Naive thymus-derived CD8-positive, alpha-beta T cell (primary cell): ENCODE measurements around the gene CAMK2B. TPM values are rescaled to one million over a fixed set of nuclear protein-coding genes. Genes with fewer than 3 reads are reported as not detected.

Experiments
- ATAC-seq, 2 donors: fragments of 150-1000 bp; cut with Tn5 transposase in 1 of 2; sonication (Bioruptor Pico), chemical (Tn5 transposase) in 1 of 2; 1 replicate in 1 of 2; 2 replicates in 1 of 2; pipeline ENCODE4 v1.10.0; 2021; ENCODE audit warnings: mild to moderate bottlenecking in 2 of 2, moderate library complexity in 2 of 2
- POLR2A ChIA-PET: fragments of 350-600 bp; sonication (Branson Sonifier 250); formaldehyde crosslinking; loops from one replicate; lab custom pipeline; 2021; ENCODE audit warnings: antibody characterized with exemption; lab: Charles Lee
- DNase-seq, 10 donors: peaks; one replicate each; pipeline versions ENCODE4 v3.0.0 to v3.0.0-alpha.2; 2020 to 2022
- H3K27ac Mint-ChIP-seq, 10 donors: one replicate each; pipeline ENCODE4 v1.8.0; 2020 to 2022; ENCODE audit warnings: mild to moderate bottlenecking in 10 of 10, mixed read lengths in 10 of 10, moderate library complexity in 4 of 10, inconsistent platforms in 1 of 10
- H3K27me3 Mint-ChIP-seq, 5 donors: one replicate each; pipeline ENCODE4 v1.8.0; 2021 to 2022; ENCODE audit warnings: mixed read lengths in 5 of 5
- H3K36me3 Mint-ChIP-seq, 3 donors: one replicate each; pipeline ENCODE4 v1.8.0; 2020 to 2022; ENCODE audit warnings: mixed read lengths in 3 of 3, mild to moderate bottlenecking in 2 of 3, inconsistent platforms in 1 of 3
- H3K4me1 Mint-ChIP-seq, 4 donors: one replicate each; pipeline ENCODE4 v1.8.0; 2021 to 2022; ENCODE audit warnings: mixed read lengths in 4 of 4
- H3K4me3 Mint-ChIP-seq, 10 donors: one replicate each; pipeline ENCODE4 v1.8.0; 2020 to 2022; ENCODE audit warnings: mild to moderate bottlenecking in 10 of 10, mixed read lengths in 10 of 10, moderate library complexity in 6 of 10, inconsistent platforms in 1 of 10
- H3K9me3 Mint-ChIP-seq, 9 donors: one replicate each; pipeline ENCODE4 v1.8.0; 2020 to 2022; ENCODE audit warnings: mixed read lengths in 9 of 9, mild to moderate bottlenecking in 3 of 9, inconsistent platforms in 1 of 9, moderate library complexity in 1 of 9
- polyA plus RNA-seq, 3 donors: library from polyadenylated mRNA; unstranded; fragments of 300-500 nt; fragmentation: Illumina TruSeq; gene quantifications; one replicate each; pipeline ENCODE4 v1.2.3, GENCODE V29; 2021
- total RNA-seq, 8 experiments: library from RNA in 2 of 8; stranded (reverse) in 2 of 8; gene quantifications; one replicate each; pipeline ENCODE4 v1.2.3 and lab custom pipeline; 2021 to 2026

Gene CAMK2B
- total and polyA plus RNA-seq, 5 experiments from 2014 or later = not detected

DNA sequence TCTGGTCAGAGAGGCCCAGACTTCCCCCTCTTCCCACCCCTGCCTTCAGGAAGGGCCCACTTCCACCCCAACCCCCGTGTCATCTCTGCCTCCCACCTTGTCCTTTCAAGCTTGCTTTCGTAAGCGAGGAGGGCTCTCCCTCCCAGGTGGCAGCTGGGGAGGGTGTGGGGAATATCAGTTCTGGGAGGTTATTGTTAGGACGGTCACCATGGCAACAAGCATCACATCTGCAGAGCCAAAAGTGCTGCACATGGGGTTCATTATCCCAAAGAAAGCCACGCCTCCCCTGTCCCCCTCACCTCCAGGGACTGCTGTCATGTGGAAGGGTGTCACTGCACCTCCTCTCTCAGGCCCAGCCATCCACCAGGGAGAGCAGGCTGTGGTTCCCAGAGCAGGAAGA, 2.6 kb upstream of the CAMK2B start:
- DNase-seq = no peak
- H3K27me3 Mint-ChIP-seq = peaks cover 10 to 32% (median 28%) of the 10 kb centered on the region in 5 donors
- H3K27ac Mint-ChIP-seq = no peak overlapping the region
- H3K4me1 Mint-ChIP-seq = peaks cover 4 to 11% (median 8%) of the 10 kb centered on the region in 4 donors
- ATAC-seq = no peak
- H3K4me3 Mint-ChIP-seq = no peak overlapping the region
- H3K9me3 Mint-ChIP-seq = no peaks in the 10 kb centered on the region
- peaks cover 0 to 3% (median 0%) of the 10 kb centered on the region in 3 donors for H3K36me3 Mint-ChIP-seq
- POLR2A ChIA-PET = no interaction called here

DNA sequence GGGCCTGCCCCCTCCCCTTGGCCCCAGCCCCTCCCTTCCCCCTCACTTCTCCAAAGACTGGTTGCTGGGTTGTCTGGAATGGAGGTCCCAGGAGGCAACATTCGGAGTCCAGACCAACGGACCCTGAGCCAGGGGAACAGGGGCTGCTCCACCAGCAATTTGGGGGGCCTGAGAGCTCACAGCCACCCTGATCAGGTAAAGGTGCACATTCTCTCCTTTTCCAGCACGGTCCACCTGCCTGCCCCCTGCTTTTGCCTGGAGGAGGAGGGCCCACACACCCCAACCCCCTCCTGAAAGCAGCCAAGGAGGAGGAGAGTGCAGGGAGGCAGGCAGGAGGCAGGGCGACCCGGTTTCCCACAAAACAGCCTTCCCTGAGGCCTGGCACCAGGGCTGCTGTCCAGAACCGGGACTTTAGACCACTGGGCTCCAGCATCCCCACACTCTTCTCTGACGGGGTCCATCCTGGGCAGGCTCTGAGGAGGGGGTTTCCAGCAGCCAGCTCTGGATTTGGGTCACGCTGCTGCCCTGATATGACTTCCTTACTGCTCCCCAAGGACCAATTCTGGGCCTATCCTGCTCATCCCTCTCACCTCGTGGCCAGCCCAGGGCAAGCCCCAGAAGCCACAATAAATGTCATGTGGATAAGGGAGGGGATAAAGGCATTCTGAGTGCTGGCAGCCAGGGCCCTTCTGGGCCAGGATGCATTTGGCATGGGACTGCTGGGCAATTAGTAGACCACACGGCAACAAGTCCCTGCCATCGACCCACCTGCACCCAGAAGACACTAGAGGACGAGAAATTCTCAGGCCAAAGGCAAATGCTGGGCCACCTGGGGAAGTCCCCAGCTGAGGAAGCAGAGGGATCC, 1.1 kb upstream of the CAMK2B start:
- POLR2A ChIA-PET = no interaction called here
- H3K4me3 Mint-ChIP-seq = peak overlapping the region in 5 of 10 donors; percentile 3 to 77 (median 42)
- H3K36me3 Mint-ChIP-seq = peaks cover 0 to 3% (median 0%) of the 10 kb centered on the region in 3 donors
- peaks cover 11 to 47% (median 34%) of the 10 kb centered on the region in 5 donors for H3K27me3 Mint-ChIP-seq
- no peaks in the 10 kb centered on the region for H3K9me3 Mint-ChIP-seq
- ATAC-seq (no peak), DNase-seq (no peak)
- H3K27ac Mint-ChIP-seq = no peak overlapping the region
- peaks cover 4 to 11% (median 8%) of the 10 kb centered on the region in 4 donors for H3K4me1 Mint-ChIP-seq

DNA sequence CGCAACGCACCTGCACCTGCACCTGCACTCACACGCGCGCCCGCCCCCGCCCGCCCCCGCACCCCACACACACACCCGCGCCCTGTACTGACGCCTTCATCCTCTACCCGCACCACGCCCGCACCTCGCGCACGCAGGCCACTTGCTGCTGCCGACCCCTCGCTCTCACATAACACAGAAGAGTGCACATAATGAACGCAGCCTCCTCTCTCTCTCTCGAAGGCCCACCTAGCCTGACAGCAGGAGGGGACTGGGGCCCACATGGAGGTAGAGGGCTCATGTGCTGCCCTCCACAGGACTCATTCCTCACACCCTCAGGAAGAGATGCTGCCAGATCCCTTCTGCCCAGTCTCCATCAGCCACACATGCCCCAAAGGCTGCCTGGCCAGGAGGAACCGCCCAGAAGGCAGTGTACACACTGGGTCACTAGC, 432 bp upstream of the CAMK2B start:
- DNase-seq (no peak), ATAC-seq (no peak)
- Mint-ChIP-seq H3K4me1 (peaks cover 4 to 11% (median 8%) of the 10 kb centered on the region in 4 donors), H3K9me3 (no peaks in the 10 kb centered on the region), H3K27me3 (peaks cover 11 to 47% (median 34%) of the 10 kb centered on the region in 5 donors), H3K4me3 (peak overlapping the region; percentile 71 to 97 (median 80)), H3K27ac (no peak overlapping the region), H3K36me3 (peaks cover 0 to 3% (median 0%) of the 10 kb centered on the region in 3 donors)
- POLR2A ChIA-PET = no interaction called here

DNA sequence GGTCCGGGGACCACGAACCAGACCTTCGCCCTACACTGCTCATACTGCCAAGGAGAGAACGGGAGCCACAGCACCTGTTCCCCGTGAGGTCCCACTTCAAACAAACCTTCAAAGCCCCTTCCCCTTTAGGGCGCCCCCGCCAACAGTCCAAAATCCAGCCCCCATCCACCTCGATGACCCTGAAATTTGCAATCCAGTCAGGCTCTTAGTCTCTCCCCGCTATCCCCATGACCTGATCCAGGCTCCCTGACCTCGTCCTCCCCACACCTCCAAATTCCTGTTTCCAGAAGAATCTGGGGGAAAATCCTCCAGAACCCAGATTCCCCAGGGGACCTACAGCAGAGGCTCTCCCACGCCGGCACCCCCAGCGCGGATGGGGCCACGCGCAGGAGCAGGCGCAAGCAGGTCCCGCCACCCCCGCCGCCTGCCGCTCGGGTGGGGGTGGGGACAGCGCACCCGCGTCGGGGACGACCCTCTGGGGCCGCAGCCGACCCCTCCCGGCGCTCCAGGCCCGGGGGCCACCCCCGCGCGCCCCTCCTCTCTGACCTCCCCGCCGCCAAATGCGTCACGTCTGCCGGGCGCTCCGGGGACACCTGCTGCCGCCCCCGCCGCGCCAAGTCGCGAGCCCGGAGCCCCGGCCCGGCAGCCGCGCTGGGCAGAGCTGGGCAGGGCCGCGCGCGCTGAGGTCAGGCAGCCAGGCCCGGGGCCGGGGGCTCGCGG, 753 bp downstream of the CAMK2B start:
- Mint-ChIP-seq H3K36me3 (peaks cover 0 to 3% (median 0%) of the 10 kb centered on the region in 3 donors), H3K27me3 (peaks cover 11 to 47% (median 34%) of the 10 kb centered on the region in 5 donors), H3K4me1 (peaks cover 4 to 11% (median 8%) of the 10 kb centered on the region in 4 donors), H3K4me3 (peak overlapping the region; percentile 26 to 82 (median 54)), H3K9me3 (no peaks in the 10 kb centered on the region), H3K27ac (peak overlapping the region in 1 of 10 donors; percentile 51)
- POLR2A ChIA-PET = no interaction called here
- DNase-seq (no peak), ATAC-seq (no peak)

DNA sequence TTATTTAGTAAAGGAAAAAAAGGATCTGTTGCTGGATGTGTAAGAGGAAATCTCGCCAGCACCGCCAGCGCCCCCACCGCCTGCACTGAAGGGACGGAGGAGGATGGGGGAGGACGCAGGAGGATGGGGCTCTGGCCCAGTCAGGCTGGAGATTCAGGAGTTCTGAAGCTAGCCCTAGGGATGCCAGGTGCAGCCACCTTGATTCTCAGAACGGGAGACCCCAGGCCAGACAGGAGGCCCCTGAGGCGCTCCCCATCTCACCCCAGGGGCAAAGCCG, 1.3 kb downstream of the CAMK2B start:
- ATAC-seq (no peak), DNase-seq (no peak)
- H3K36me3 Mint-ChIP-seq = peaks cover 0 to 3% (median 0%) of the 10 kb centered on the region in 3 donors
- peaks cover 11 to 47% (median 36%) of the 10 kb centered on the region in 5 donors for H3K27me3 Mint-ChIP-seq
- H3K4me3 Mint-ChIP-seq = peak overlapping the region in 8 of 10 donors; percentile 26 to 82 (median 57)
- POLR2A ChIA-PET = no interaction called here
- H3K9me3 Mint-ChIP-seq = no peaks in the 10 kb centered on the region
- H3K4me1 Mint-ChIP-seq = peaks cover 4 to 11% (median 8%) of the 10 kb centered on the region in 4 donors
- peak overlapping the region in 1 of 10 donors; percentile 51 for H3K27ac Mint-ChIP-seq

DNA sequence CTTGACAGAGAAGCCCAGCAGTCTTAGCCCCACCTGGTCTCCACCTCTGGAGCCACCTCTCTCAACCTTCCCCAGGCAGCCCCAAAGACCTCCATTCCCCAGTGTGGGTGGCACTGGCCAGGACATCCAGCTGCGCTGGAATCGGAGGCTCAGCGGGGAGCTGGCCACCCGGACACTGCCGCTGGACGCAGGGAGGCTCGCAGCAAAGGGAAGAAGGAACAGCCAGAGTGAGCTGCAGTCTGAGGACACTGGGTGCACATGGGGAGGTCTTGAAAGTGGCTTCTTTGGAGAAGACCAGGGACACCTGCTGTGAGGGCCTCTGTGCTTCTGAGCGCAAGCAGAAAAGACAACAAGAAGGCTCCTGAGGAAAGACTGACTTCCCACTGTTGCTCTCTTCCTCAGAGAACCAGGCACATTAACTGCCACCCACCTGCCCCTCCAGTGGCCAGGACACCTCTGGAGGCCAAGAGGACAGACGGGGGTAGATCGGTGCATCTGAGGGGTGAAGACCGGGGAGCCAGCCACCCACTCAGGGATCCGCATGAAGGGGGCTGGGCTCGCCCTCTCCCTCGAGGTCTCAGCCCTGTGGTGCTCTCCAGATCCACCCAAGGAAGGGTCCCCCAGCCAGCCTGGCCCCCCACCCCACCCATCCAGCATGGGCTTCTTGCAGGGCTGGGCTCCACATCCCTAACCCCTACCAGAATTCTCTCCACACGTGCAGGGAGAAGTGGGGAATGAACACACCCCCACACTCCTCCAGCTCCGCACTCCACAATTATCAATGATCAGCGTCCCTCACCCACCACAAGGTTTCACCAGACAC, 1.8 kb downstream of the CAMK2B start:
- H3K27ac Mint-ChIP-seq = no peak overlapping the region
- no peaks in the 10 kb centered on the region for H3K9me3 Mint-ChIP-seq
- H3K27me3 Mint-ChIP-seq = peaks cover 11 to 47% (median 31%) of the 10 kb centered on the region in 5 donors
- peaks cover 4 to 11% (median 8%) of the 10 kb centered on the region in 4 donors for H3K4me1 Mint-ChIP-seq
- ATAC-seq (no peak), DNase-seq (no peak)
- H3K4me3 Mint-ChIP-seq = peak overlapping the region in 6 of 10 donors; percentile 6 to 63 (median 52)
- peaks cover 0 to 3% (median 0%) of the 10 kb centered on the region in 3 donors for H3K36me3 Mint-ChIP-seq
- POLR2A ChIA-PET = no interaction called here

DNA sequence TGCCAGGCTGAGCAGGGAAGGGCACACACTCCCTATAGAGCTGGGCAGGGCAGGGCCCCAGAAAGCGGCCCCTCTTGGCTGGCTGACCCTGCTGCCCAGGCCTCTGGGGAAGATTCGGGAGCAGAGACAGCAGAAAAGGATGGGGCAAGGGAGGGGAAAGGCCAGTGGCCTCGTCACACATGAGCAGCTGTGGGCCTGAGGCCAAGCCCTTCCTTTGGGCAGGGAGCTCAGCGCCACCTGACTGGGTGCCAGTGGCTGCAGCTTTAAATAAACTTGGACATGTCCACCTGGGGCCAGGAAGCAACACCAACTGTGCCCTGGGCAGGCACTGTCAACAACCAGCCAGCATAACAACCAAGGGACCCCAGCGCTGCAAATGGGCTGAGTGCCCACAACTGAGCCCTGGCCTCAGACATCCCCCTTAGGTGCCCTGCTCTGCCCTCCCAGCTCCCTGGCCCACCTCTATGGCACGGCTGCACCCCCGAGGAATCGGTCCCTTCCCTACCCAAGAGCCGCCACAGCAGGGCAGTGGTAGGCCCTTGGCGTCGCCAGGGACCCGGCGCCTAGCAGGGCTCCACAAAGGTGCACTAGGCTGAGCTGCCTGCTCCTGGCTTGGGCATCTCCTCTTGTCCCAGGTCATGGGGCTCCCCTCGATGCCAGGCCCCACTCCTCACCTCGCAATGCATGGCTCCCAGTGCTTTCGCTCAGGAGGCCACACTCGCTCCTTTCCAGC, 2.6 kb downstream of the CAMK2B start:
- peaks cover 0 to 3% (median 0%) of the 10 kb centered on the region in 3 donors for H3K36me3 Mint-ChIP-seq
- no peaks in the 10 kb centered on the region for H3K9me3 Mint-ChIP-seq
- H3K4me3 Mint-ChIP-seq = peak overlapping the region in 3 of 10 donors; percentile 22 to 63 (median 56)
- POLR2A ChIA-PET = no interaction called here
- H3K4me1 Mint-ChIP-seq = peaks cover 4 to 11% (median 8%) of the 10 kb centered on the region in 4 donors
- no peak for DNase-seq
- ATAC-seq = no peak
- no peak overlapping the region for H3K27ac Mint-ChIP-seq
- H3K27me3 Mint-ChIP-seq = peaks cover 11 to 47% (median 31%) of the 10 kb centered on the region in 5 donors

DNA sequence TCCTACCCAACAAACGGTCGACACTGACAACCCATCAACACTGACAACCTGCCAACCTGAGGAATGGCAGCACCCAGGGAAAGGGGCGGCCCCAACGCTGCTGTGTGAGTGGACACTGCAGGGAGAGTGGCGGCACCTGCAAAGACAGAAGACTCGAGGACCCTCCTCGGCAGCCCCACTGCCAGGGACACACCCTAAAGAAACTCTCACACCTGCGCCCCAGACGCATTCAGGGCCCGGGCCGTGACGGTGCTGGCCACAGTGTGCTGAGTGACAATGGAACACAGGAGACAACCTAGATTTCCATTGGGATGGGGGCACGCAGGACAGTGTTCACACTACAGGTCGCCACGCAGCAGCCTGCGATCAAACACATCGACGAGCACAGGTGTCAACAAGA, 3.6 kb downstream of the CAMK2B start:
- Mint-ChIP-seq H3K9me3 (no peaks in the 10 kb centered on the region), H3K36me3 (peaks cover 0 to 3% (median 0%) of the 10 kb centered on the region in 3 donors), H3K4me1 (peaks cover 4 to 11% (median 8%) of the 10 kb centered on the region in 4 donors), H3K27ac (no peak overlapping the region), H3K27me3 (peaks cover 11 to 45% (median 31%) of the 10 kb centered on the region in 5 donors), H3K4me3 (no peak overlapping the region)
- ATAC-seq (no peak), DNase-seq (no peak)
- POLR2A ChIA-PET = no interaction called here

DNA sequence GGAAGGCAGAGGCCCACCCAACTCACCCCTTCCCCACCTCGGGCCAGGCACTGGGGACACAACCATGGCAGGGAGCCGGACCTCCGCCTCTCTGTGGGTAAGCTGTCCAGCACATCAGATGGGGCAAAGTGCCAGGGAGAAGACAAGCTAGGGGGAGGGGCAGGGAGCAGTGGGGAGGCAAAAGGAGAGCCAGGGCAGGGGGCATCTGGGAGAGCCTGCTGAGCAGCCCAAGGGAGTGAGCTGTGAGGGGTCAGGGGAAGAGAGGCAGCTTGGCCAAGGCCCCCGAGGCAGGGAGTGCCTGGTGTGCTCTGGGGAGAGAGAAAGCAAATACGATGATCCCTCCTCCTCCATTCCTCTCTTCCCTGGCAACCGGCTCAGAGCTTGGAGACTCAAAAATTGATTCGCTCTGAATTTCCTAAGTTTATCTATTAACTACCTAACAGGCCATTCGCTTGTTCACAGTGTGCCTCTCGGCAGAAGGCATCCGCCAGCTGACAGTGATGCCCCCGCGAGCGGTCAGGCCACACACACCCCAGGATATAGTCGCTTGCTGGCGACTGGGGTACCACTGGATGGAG, 4.5 kb downstream of the CAMK2B start:
- ATAC-seq (no peak), DNase-seq (no peak)
- Mint-ChIP-seq H3K27ac (no peak overlapping the region), H3K36me3 (peaks cover 0 to 2% (median 0%) of the 10 kb centered on the region in 3 donors), H3K4me1 (peaks cover 2 to 8% (median 5%) of the 10 kb centered on the region in 4 donors), H3K9me3 (no peaks in the 10 kb centered on the region), H3K27me3 (peaks cover 11 to 36% (median 29%) of the 10 kb centered on the region in 5 donors), H3K4me3 (no peak overlapping the region)
- POLR2A ChIA-PET = no interaction called here

DNA sequence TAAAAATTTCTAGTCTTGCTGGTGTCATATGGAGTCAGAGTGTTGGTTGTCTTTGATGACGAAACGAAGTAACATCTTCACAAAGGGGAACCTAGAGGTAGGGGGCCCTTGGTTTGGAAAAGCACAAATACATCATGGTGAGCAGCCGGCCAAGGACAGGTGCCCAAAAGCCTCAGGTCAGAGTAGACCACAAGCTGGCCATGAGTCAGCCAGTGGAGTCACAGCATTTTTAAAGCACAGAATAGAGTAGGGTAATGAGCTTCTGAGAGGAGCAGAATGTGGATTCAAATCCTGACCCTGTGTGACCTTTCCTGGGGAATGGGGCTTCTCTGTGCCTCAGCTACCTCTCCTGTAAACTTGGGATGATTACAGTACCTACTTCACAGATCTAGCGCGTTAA, 5.3 kb downstream of the CAMK2B start:
- ATAC-seq = no peak
- POLR2A ChIA-PET = no interaction called here

DNA sequence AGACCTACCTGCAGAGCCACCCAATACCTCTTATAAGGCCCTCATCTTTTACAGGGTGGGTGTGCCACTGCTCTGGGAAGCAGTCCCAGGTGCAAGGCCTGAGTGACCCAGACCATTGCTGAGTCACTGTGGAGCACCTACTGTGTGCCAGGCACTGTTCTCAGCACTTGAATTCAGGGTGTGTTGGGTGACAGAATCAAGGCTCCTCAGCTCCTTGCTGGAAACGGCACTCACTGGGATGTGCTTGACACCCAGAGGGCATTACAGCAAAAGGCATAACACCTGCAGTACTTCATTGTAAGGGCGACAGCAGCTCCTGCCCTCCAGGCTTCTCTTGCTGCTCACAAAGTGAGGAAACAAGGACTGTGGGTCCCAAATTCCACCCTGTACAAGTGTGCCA, 7.1 kb downstream of the CAMK2B start:
- peaks cover 0 to under 1% (median 0%) of the 10 kb centered on the region in 4 donors for H3K4me1 Mint-ChIP-seq
- H3K27me3 Mint-ChIP-seq = peaks cover 4 to 18% (median 16%) of the 10 kb centered on the region in 5 donors
- H3K27ac Mint-ChIP-seq = peak overlapping the region in 1 of 10 donors; percentile 40
- no peaks in the 10 kb centered on the region for H3K9me3 Mint-ChIP-seq
- POLR2A ChIA-PET = no interaction called here
- ATAC-seq (no peak), DNase-seq (no peak)
- H3K4me3 Mint-ChIP-seq = no peak overlapping the region
- H3K36me3 Mint-ChIP-seq = peaks cover 0 to 5% (median 0%) of the 10 kb centered on the region in 3 donors

More for the DNA sequence above, 5.3 kb downstream of the CAMK2B start:
- Mint-ChIP-seq H3K4me1 (peaks cover 0 to 6% (median 2%) of the 10 kb centered on the region in 4 donors), H3K36me3 (peaks cover 0 to 4% (median 0%) of the 10 kb centered on the region in 3 donors), H3K4me3 (no peak overlapping the region), H3K27ac (no peak overlapping the region), H3K9me3 (no peaks in the 10 kb centered on the region), H3K27me3 (peaks cover 10 to 30% (median 27%) of the 10 kb centered on the region in 5 donors)
- no peak for DNase-seq
